Activated T-cell treated with anti-CD3 and anti-CD28 coated beads, Interleukin-2, amount 50 U/mL, for 24 hours (primary cell): ENCODE data around the gene SPDYE6.
A peak's percentile ranks its signal among the peaks of the same experiment; 100 is the strongest.
"Not testable (repeated sequence)": the region's sequence is repeated elsewhere in the genome, so short reads cannot be mapped to it uniquely, and the experiment has no call there.

Experiments
- DNase-seq: peaks from one replicate; pipeline ENCODE4 v3.0.0-alpha.2; 2020
- H3K27ac Mint-ChIP-seq: 2 replicates; pipeline ENCODE4 v1.8.0; 2020; ENCODE audit warnings: mild to moderate bottlenecking, mixed read lengths
- H3K27me3 Mint-ChIP-seq: 2 replicates; pipeline ENCODE4 v1.8.0; 2020; ENCODE audit warnings: mixed read lengths
- H3K36me3 Mint-ChIP-seq: 2 replicates; pipeline ENCODE4 v1.8.0; 2020; ENCODE audit warnings: low read depth, mixed read lengths
- H3K4me1 Mint-ChIP-seq: 2 replicates; pipeline ENCODE4 v1.8.0; 2020; ENCODE audit warnings: low read depth, mixed read lengths
- H3K4me3 Mint-ChIP-seq: 2 replicates; pipeline ENCODE4 v1.8.0; 2020; ENCODE audit warnings: mild to moderate bottlenecking, moderate library complexity, mixed read lengths
- H3K9me3 Mint-ChIP-seq: 2 replicates; pipeline ENCODE4 v1.8.0; 2020; ENCODE audit warnings: mixed read lengths

SPDYE6 gene

GRCh38 chr7:102313997-102314780, 42.1 kb downstream of the SPDYE6 start:
- H3K27me3 Mint-ChIP-seq = no peaks in the 10 kb centered on the region
- no peaks in the 10 kb centered on the region for H3K9me3 Mint-ChIP-seq
- no peak overlapping the region for H3K27ac Mint-ChIP-seq
- H3K36me3 Mint-ChIP-seq = no peaks in the 10 kb centered on the region
- H3K4me1 Mint-ChIP-seq = no peaks in the 10 kb centered on the region
- no peak for DNase-seq
- no peak overlapping the region for H3K4me3 Mint-ChIP-seq

- Mint-ChIP-seq H3K36me3 (no peaks in the 10 kb centered on the region), H3K4me1 (peaks cover 2% of the 10 kb centered on the region), H3K27ac (no peak overlapping the region), H3K4me3 (no peak overlapping the region), H3K27me3 (no peaks in the 10 kb centered on the region), H3K9me3 (no peaks in the 10 kb centered on the region)
- no peak for DNase-seq
These were observed 43.9 kb downstream of the SPDYE6 start for GRCh38 chr7:102312317-102312716.

- no peak for DNase-seq
- peaks cover 7% of the 10 kb centered on the region for H3K4me1 Mint-ChIP-seq
- no peak overlapping the region for H3K27ac Mint-ChIP-seq
- no peaks in the 10 kb centered on the region for H3K27me3 Mint-ChIP-seq
- H3K9me3 Mint-ChIP-seq = no peaks in the 10 kb centered on the region
- H3K4me3 Mint-ChIP-seq = no peak overlapping the region
- no peaks in the 10 kb centered on the region for H3K36me3 Mint-ChIP-seq
These were observed 45.8 kb downstream of the SPDYE6 start for GRCh38 chr7:102310414-102310815.

GRCh38 chr7:102306916-102307677, 49.1 kb downstream of the SPDYE6 start:
- H3K4me1 Mint-ChIP-seq = peaks cover 7% of the 10 kb centered on the region
- no peaks in the 10 kb centered on the region for H3K36me3 Mint-ChIP-seq
- no peak for DNase-seq
- no peaks in the 10 kb centered on the region for H3K27me3 Mint-ChIP-seq
- no peaks in the 10 kb centered on the region for H3K9me3 Mint-ChIP-seq
- peak overlapping the region; percentile 50 for H3K27ac Mint-ChIP-seq
- no peak overlapping the region for H3K4me3 Mint-ChIP-seq

GRCh38 chr7:102305414-102306268, 50.6 kb downstream of the SPDYE6 start:
- Mint-ChIP-seq H3K9me3 (no peaks in the 10 kb centered on the region), H3K27me3 (no peaks in the 10 kb centered on the region), H3K27ac (no peak overlapping the region), H3K36me3 (no peaks in the 10 kb centered on the region), H3K4me3 (no peak overlapping the region), H3K4me1 (peaks cover 7% of the 10 kb centered on the region)
- no peak for DNase-seq

GRCh38 chr7:102304668-102305067, 51.6 kb downstream of the SPDYE6 start:
- no peak for DNase-seq
- no peaks in the 10 kb centered on the region for H3K36me3 Mint-ChIP-seq
- H3K4me3 Mint-ChIP-seq = no peak overlapping the region
- H3K9me3 Mint-ChIP-seq = no peaks in the 10 kb centered on the region
- H3K27me3 Mint-ChIP-seq = no peaks in the 10 kb centered on the region
- peaks cover 7% of the 10 kb centered on the region for H3K4me1 Mint-ChIP-seq
- H3K27ac Mint-ChIP-seq = no peak overlapping the region

GRCh38 chr7:102303669-102304422, 52.4 kb downstream of the SPDYE6 start:
- Mint-ChIP-seq H3K27ac (no peak overlapping the region), H3K9me3 (no peaks in the 10 kb centered on the region), H3K4me3 (no peak overlapping the region), H3K4me1 (peaks cover 7% of the 10 kb centered on the region), H3K36me3 (no peaks in the 10 kb centered on the region), H3K27me3 (no peaks in the 10 kb centered on the region)
- DNase-seq = no peak

- Mint-ChIP-seq H3K27ac (no peak overlapping the region), H3K9me3 (no peaks in the 10 kb centered on the region), H3K36me3 (no peaks in the 10 kb centered on the region), H3K4me1 (peaks cover 2% of the 10 kb centered on the region), H3K27me3 (no peaks in the 10 kb centered on the region), H3K4me3 (no peak overlapping the region)
- no peak for DNase-seq
These were observed 54.2 kb downstream of the SPDYE6 start for GRCh38 chr7:102302025-102302424.

GRCh38 chr7:102301367-102301766, 54.9 kb downstream of the SPDYE6 start:
- not testable (repeated sequence) for H3K4me1 Mint-ChIP-seq, H3K27me3 Mint-ChIP-seq, H3K4me3 Mint-ChIP-seq, H3K36me3 Mint-ChIP-seq, DNase-seq, H3K27ac Mint-ChIP-seq, H3K9me3 Mint-ChIP-seq

- Mint-ChIP-seq H3K27ac (no peak overlapping the region), H3K4me3 (no peak overlapping the region), H3K9me3 (no peaks in the 10 kb centered on the region), H3K36me3 (no peaks in the 10 kb centered on the region), H3K4me1 (no peaks in the 10 kb centered on the region), H3K27me3 (no peaks in the 10 kb centered on the region)
- DNase-seq = no peak
These were observed 55.5 kb downstream of the SPDYE6 start for GRCh38 chr7:102300643-102301221.

- Mint-ChIP-seq H3K27me3 (peaks cover 2% of the 10 kb centered on the region), H3K4me1 (no peaks in the 10 kb centered on the region), H3K27ac (no peak overlapping the region), H3K9me3 (no peaks in the 10 kb centered on the region), H3K36me3 (no peaks in the 10 kb centered on the region), H3K4me3 (no peak overlapping the region)
- DNase-seq = no peak
These were observed 58.6 kb downstream of the SPDYE6 start for GRCh38 chr7:102297487-102298218.

- no peak for DNase-seq
- peaks cover 2% of the 10 kb centered on the region for H3K27me3 Mint-ChIP-seq
- H3K27ac Mint-ChIP-seq = no peak overlapping the region
- no peaks in the 10 kb centered on the region for H3K9me3 Mint-ChIP-seq
- H3K4me3 Mint-ChIP-seq = no peak overlapping the region
- peaks cover 5% of the 10 kb centered on the region for H3K4me1 Mint-ChIP-seq
- H3K36me3 Mint-ChIP-seq = no peaks in the 10 kb centered on the region
These were observed 59.7 kb downstream of the SPDYE6 start for GRCh38 chr7:102296514-102296913.

GRCh38 chr7:102296179-102296438, 60.1 kb downstream of the SPDYE6 start:
- H3K27ac Mint-ChIP-seq = no peak overlapping the region
- H3K36me3 Mint-ChIP-seq = no peaks in the 10 kb centered on the region
- peaks cover 9% of the 10 kb centered on the region for H3K4me1 Mint-ChIP-seq
- H3K9me3 Mint-ChIP-seq = no peaks in the 10 kb centered on the region
- peaks cover 2% of the 10 kb centered on the region for H3K27me3 Mint-ChIP-seq
- DNase-seq = no peak
- H3K4me3 Mint-ChIP-seq = no peak overlapping the region
